Vagina (tissue), 2 donors: ENCODE results near the gene EHBP1.

Source experiments
- CTCF ChIP-seq, 3 experiments: fragments of 450-650 bp in 2 of 3; fragments of 200-600 bp in 1 of 3; sonication (generic) in 1 of 3; IDR thresholded peaks; one replicate each; pipeline ENCODE4 v1.5.1; 2017 to 2019; ENCODE audit warnings: antibody characterized with exemption in 3 of 3, mild to moderate bottlenecking in 2 of 3, moderate library complexity in 2 of 3
- POLR2A ChIP-seq, 2 donors: fragments of 450-650 bp; IDR thresholded peaks; one replicate each; pipeline ENCODE4 v1.6.1; 2017; ENCODE audit warnings: antibody characterized with exemption in 2 of 2, mild to moderate bottlenecking in 2 of 2, moderate library complexity in 2 of 2
- POLR2AphosphoS5 ChIP-seq, 2 donors: sonication (generic); formaldehyde crosslinking; IDR thresholded peaks; one replicate each; pipeline ENCODE4 v1.9.0; 2017; ENCODE audit warnings: antibody characterized with exemption in 2 of 2, mild to moderate bottlenecking in 2 of 2, low read depth in 1 of 2; ENCODE audit not compliant: insufficient read depth in 1 of 2

- TF ChIP-seq CTCF (IDR thresholded peaks at IDR 0.05) (no peak), POLR2AphosphoS5 (IDR thresholded peaks at IDR 0.05; ENCODE audit: insufficient read depth in 1 of 2, low read depth in 1 of 2) (no peak), POLR2A (IDR thresholded peaks at IDR 0.05) (no peak)
These were observed 20.2 kb downstream of the EHBP1 start for GRCh38 chr2:62725712-62726055.
